ENCODE data around the gene PDP2.
"Not testable (repeated sequence)": the region's sequence is repeated elsewhere in the genome, so short reads cannot be mapped to it uniquely, and the experiment has no call there.

PDP2 gene

GRCh38 chr16:66853261-66854139 is 26.8 kb upstream of the PDP2 start:
- DNase-seq (ENCODE audit: low read depth in 4 of 4, low spot score in 1 of 4): no peak

- DNase-seq (ENCODE audit: low read depth in 4 of 4, low spot score in 1 of 4): no peak
Measured at GRCh38 chr16:66856184-66856730, 24.1 kb upstream of the PDP2 start.

- DNase-seq (ENCODE audit: low read depth in 4 of 4, low spot score in 1 of 4): no peak
Measured at GRCh38 chr16:66856801-66857200, 23.5 kb upstream of the PDP2 start.

GRCh38 chr16:66857437-66857836 is 22.9 kb upstream of the PDP2 start:
- no peak for DNase-seq (ENCODE audit: low read depth in 4 of 4, low spot score in 1 of 4)

GRCh38 chr16:66858740-66859396 is 21.4 kb upstream of the PDP2 start:
- DNase-seq (ENCODE audit: low read depth in 4 of 4, low spot score in 1 of 4): no peak

- no peak for DNase-seq (ENCODE audit: low read depth in 4 of 4, low spot score in 1 of 4)
Measured at GRCh38 chr16:66859397-66860068, 20.8 kb upstream of the PDP2 start.

- no peak for DNase-seq (ENCODE audit: low read depth in 4 of 4, low spot score in 1 of 4)
Measured at GRCh38 chr16:66862023-66862520, 18.2 kb upstream of the PDP2 start.

- no peak for DNase-seq (ENCODE audit: low read depth in 4 of 4, low spot score in 1 of 4)
Measured at GRCh38 chr16:66863707-66864106, 16.6 kb upstream of the PDP2 start.

GRCh38 chr16:66869424-66869823 is 10.9 kb upstream of the PDP2 start:
- DNase-seq (ENCODE audit: low read depth in 4 of 4, low spot score in 1 of 4): no peak

GRCh38 chr16:66871363-66871762 is 9.0 kb upstream of the PDP2 start:
- DNase-seq (ENCODE audit: low read depth in 4 of 4, low spot score in 1 of 4): not testable (repeated sequence)

GRCh38 chr16:66871840-66872239 is 8.5 kb upstream of the PDP2 start:
- no peak for DNase-seq (ENCODE audit: low read depth in 4 of 4, low spot score in 1 of 4)

GRCh38 chr16:66872559-66872942 is 7.8 kb upstream of the PDP2 start:
- DNase-seq (ENCODE audit: low read depth in 4 of 4, low spot score in 1 of 4): no peak

GRCh38 chr16:66872943-66873684 is 7.2 kb upstream of the PDP2 start:
- peak; percentile 78 to 91 (median 82) for DNase-seq (ENCODE audit: low read depth in 4 of 4, low spot score in 1 of 4)

- DNase-seq (ENCODE audit: low read depth in 4 of 4, low spot score in 1 of 4): no peak
Measured at GRCh38 chr16:66873685-66874055, 6.6 kb upstream of the PDP2 start.

GRCh38 chr16:66874079-66874775 is 6.1 kb upstream of the PDP2 start:
- no peak for DNase-seq (ENCODE audit: low read depth in 4 of 4, low spot score in 1 of 4)

- DNase-seq (ENCODE audit: low read depth in 4 of 4, low spot score in 1 of 4): peak in 2 of 4 experiments; percentile 43 to 69
Measured at GRCh38 chr16:66878067-66878466, 2.2 kb upstream of the PDP2 start.

- no peak for DNase-seq (ENCODE audit: low read depth in 4 of 4, low spot score in 1 of 4)
Measured at GRCh38 chr16:66881014-66881417, 701 bp downstream of the PDP2 start.

- no peak for DNase-seq (ENCODE audit: low read depth in 4 of 4, low spot score in 1 of 4)
Measured at GRCh38 chr16:66881560-66881959, 1.2 kb downstream of the PDP2 start.

GRCh38 chr16:66881964-66882508 is 1.7 kb downstream of the PDP2 start:
- no peak for DNase-seq (ENCODE audit: low read depth in 4 of 4, low spot score in 1 of 4)

GRCh38 chr16:66882702-66883101 is 2.4 kb downstream of the PDP2 start:
- DNase-seq (ENCODE audit: low read depth in 4 of 4, low spot score in 1 of 4): no peak
